GM21360 (cell line): Measurements from ENCODE around the gene FXYD7.
"Not testable (repeated sequence)": the region's sequence is repeated elsewhere in the genome, so short reads cannot be mapped to it uniquely, and the experiment has no call there.

Source experiments
- ATAC-seq: cut with Tn5 transposase; IDR thresholded peaks from one replicate; pipeline ENCODE4 v1.9.1; 2021; ENCODE audit warnings: mild to moderate bottlenecking, moderate library complexity; ENCODE audit not compliant: unreplicated experiment

Gene FXYD7

GRCh38 chr19:35194012-35194984 is 51.2 kb downstream of the FXYD7 start:
- ATAC-seq, result no peak

GRCh38 chr19:35195830-35196229 is 52.8 kb downstream of the FXYD7 start:
- no peak for ATAC-seq

GRCh38 chr19:35196861-35197260 is 53.8 kb downstream of the FXYD7 start:
- ATAC-seq, result not testable (repeated sequence)

- ATAC-seq, result no peak
These were observed 56.4 kb downstream of the FXYD7 start for GRCh38 chr19:35199481-35199880.

- ATAC-seq, result no peak
These were observed 60.0 kb downstream of the FXYD7 start for GRCh38 chr19:35202722-35203688.
